Caco-2 (cell line): Measurements from ENCODE around the gene SCN2B. TPM values are rescaled to one million over a fixed set of nuclear protein-coding genes. Genes with fewer than 3 reads are reported as not detected.

Experiments used
- BruUV-seq: library from RNA; stranded (reverse); fragments of 400-500 nt; replicated peaks from 2 replicates; lab custom pipeline; 2021; lab: Mats Ljungman, UMichigan
- CTCF ChIA-PET: fragments of 300-600 bp; sonication (Branson Sonifier 250); formaldehyde crosslinking; loops from one replicate; lab custom pipeline; 2022; ENCODE audit warnings: antibody characterized with exemption; lab: Charles Lee
- POLR2A ChIA-PET: fragments of 300-600 bp; sonication (Branson Sonifier 250); formaldehyde crosslinking; loops from one replicate; lab custom pipeline; 2022; ENCODE audit warnings: antibody characterized with exemption; lab: Charles Lee
- DNase-seq, 2 experiments: peaks; one replicate each; pipeline versions ENCODE4 v3.0.0 to v3.0.0-alpha.2; 2020 to 2022
- H3K27me3 ChIP-seq: replicated peaks from 2 replicates; pipeline ENCODE4 v1.6.0; 2011; ENCODE audit warnings: low read length; ENCODE audit not compliant: control insufficient read depth, insufficient read depth
- H3K36me3 ChIP-seq: 2 replicates; pipeline ENCODE4 v1.5.1; 2011; ENCODE audit warnings: low read length; ENCODE audit not compliant: control insufficient read depth, insufficient read depth
- H3K4me1 ChIP-seq: fragments of 250-450 bp; sonication (Bioruptor Pico); 2 replicates; pipeline ENCODE4 v1.5.1; 2020; ENCODE audit warnings: mild to moderate bottlenecking
- H3K4me3 ChIP-seq: 2 replicates; pipeline ENCODE4 v1.5.1; 2011; ENCODE audit warnings: low read depth, mild to moderate bottlenecking, control low read depth, low read length
- H3K9me3 ChIP-seq: fragments of 250-450 bp; sonication (Bioruptor Pico); 2 replicates; pipeline ENCODE4 v1.5.1; 2020; ENCODE audit warnings: mild to moderate bottlenecking, moderate library complexity
- H3K27ac Mint-ChIP-seq: one replicate; pipeline ENCODE4 v1.8.0; 2022; ENCODE audit warnings: mixed read lengths; ENCODE audit not compliant: unreplicated experiment
- H3K27me3 Mint-ChIP-seq: one replicate; pipeline ENCODE4 v1.8.0; 2022; ENCODE audit warnings: mixed read lengths; ENCODE audit not compliant: insufficient read depth, unreplicated experiment
- H3K36me3 Mint-ChIP-seq: one replicate; pipeline ENCODE4 v1.8.0; 2022; ENCODE audit warnings: mild to moderate bottlenecking, mixed read lengths; ENCODE audit not compliant: insufficient read depth, unreplicated experiment
- H3K4me1 Mint-ChIP-seq: one replicate; pipeline ENCODE4 v1.8.0; 2022; ENCODE audit warnings: low read depth, mixed read lengths; ENCODE audit not compliant: unreplicated experiment
- H3K4me3 Mint-ChIP-seq: one replicate; pipeline ENCODE4 v1.8.0; 2022; ENCODE audit warnings: mild to moderate bottlenecking, moderate library complexity, mixed read lengths; ENCODE audit not compliant: unreplicated experiment
- H3K9me3 Mint-ChIP-seq: one replicate; pipeline ENCODE4 v1.8.0; 2022; ENCODE audit warnings: mixed read lengths; ENCODE audit not compliant: unreplicated experiment
- intact Hi-C: fragments of 100-400 bp; cut with micrococcal nuclease; formaldehyde crosslinking; loops from one replicate; pipeline ENCODE4 v1.10.0; 2022; ENCODE audit not compliant: unreplicated experiment
- total RNA-seq: library from RNA; stranded (reverse); gene quantifications from 2 replicates; pipeline ENCODE4 v1.2.3, GENCODE V29; 2022
- TF ChIP-seq, protein P1 (sequence below), 2 experiments: fragments of 200-600 bp in 1 of 2; IDR thresholded peaks; 1 replicate in 1 of 2; 2 replicates in 1 of 2; pipeline versions ENCODE4 v1.5.1 to v1.8.0; 2011 to 2022; ENCODE audit warnings: antibody characterized with exemption in 1 of 2, control low read depth in 1 of 2, inconsistent platforms in 1 of 2, low read depth in 1 of 2, low read length in 1 of 2, mild to moderate bottlenecking in 1 of 2, moderate library complexity in 1 of 2; ENCODE audit not compliant: insufficient read depth in 1 of 2, severe bottlenecking in 1 of 2, unreplicated experiment in 1 of 2

The SCN2B gene
- total RNA-seq, 1 experiment from 2014 or later, result not detected

- no peaks in the 10 kb centered on the region for H3K4me1 Mint-ChIP-seq
- POLR2A ChIA-PET, result no interaction called here
- no peak overlapping the region for H3K27ac Mint-ChIP-seq
- Histone ChIP-seq H3K27me3 (peaks cover 2% of the 10 kb centered on the region; the same call in 1 of the 2 replicates), H3K36me3 (no peaks in the 10 kb centered on the region), H3K4me1 (0 out of 2 replicates have a peak, but pooled peaks cover 10% of the 10 kb centered on the region), H3K9me3 (no peaks in the 10 kb centered on the region), H3K4me3 (no peak overlapping the region)
- H3K36me3 Mint-ChIP-seq, result no peaks in the 10 kb centered on the region
- TF ChIP-seq, protein P1, sequence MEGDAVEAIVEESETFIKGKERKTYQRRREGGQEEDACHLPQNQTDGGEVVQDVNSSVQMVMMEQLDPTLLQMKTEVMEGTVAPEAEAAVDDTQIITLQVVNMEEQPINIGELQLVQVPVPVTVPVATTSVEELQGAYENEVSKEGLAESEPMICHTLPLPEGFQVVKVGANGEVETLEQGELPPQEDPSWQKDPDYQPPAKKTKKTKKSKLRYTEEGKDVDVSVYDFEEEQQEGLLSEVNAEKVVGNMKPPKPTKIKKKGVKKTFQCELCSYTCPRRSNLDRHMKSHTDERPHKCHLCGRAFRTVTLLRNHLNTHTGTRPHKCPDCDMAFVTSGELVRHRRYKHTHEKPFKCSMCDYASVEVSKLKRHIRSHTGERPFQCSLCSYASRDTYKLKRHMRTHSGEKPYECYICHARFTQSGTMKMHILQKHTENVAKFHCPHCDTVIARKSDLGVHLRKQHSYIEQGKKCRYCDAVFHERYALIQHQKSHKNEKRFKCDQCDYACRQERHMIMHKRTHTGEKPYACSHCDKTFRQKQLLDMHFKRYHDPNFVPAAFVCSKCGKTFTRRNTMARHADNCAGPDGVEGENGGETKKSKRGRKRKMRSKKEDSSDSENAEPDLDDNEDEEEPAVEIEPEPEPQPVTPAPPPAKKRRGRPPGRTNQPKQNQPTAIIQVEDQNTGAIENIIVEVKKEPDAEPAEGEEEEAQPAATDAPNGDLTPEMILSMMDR (IDR thresholded peaks at IDR 0.05; ENCODE audit: insufficient read depth in 1 of 2, low read depth in 1 of 2, low read length in 1 of 2, severe bottlenecking in 1 of 2, unreplicated experiment in 1 of 2), result peak in 1 of 2 experiments; percentile 4
- H3K27me3 Mint-ChIP-seq, result peaks cover 33% of the 10 kb centered on the region
- H3K9me3 Mint-ChIP-seq, result no peaks in the 10 kb centered on the region
- CTCF ChIA-PET, result interaction anchor here (0.6 to 3.3 kb wide), 5 partner anchors 7 to 24 kb away, joined by 3 to 37 read pairs (median 3); no protein-coding TSS in a partner anchor
- no peak for DNase-seq
- no peak overlapping the region for H3K4me3 Mint-ChIP-seq
- intact Hi-C loops, result no loop called here
- BruUV-seq, result no TSS peak
Measured at GRCh38 chr11:118157186-118157895, 19.1 kb downstream of the SCN2B start.

DNA sequence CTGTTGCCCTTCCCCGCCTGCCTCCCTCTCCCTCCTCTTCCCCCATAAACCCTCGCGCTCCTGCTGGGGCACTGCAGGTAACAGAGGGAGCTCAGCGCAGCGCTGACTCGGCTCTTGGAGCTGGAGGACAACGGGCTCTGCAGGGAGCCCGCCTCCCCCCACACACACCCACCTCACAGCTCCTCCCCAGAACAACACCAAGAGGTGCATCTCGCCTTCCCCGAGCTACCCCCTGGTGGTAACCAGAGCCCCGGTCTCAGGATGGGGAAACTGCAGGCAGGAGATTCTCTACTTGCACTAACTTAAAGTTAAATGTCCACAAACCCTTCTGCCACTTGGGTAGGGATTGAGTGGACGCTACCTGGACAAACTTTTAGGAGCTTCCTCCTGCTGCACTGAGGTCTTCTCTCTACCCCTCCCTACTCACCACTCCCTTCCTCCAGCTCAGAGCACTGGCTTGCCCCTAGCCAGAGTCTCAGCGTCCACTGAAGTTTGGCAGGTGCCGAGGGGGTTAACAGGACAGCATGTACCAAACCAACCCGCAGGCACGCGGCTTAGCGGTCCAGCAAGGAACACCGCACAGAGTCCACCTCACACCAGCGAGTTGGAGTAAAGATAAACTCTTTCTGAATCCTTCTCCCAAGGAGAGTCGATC is 19.8 kb downstream of the SCN2B start:
- H3K27me3 Mint-ChIP-seq, result peaks cover 33% of the 10 kb centered on the region
- H3K27ac Mint-ChIP-seq, result no peak overlapping the region
- peak in 1 of 2 experiments; percentile 58 for DNase-seq
- TF ChIP-seq, protein P1 (IDR thresholded peaks at IDR 0.05; ENCODE audit: insufficient read depth in 1 of 2, low read depth in 1 of 2, low read length in 1 of 2, severe bottlenecking in 1 of 2, unreplicated experiment in 1 of 2), result peak; percentile 6 to 36
- ChIA-PET POLR2A (no interaction called here), CTCF (interaction anchor here (0.6 to 3.3 kb wide), 8 partner anchors 8 to 416 kb away, joined by 3 to 37 read pairs (median 4); partner anchors contain the start of gene ARCN1)
- Histone ChIP-seq H3K36me3 (no peaks in the 10 kb centered on the region), H3K27me3 (peaks cover 2% of the 10 kb centered on the region), H3K9me3 (no peaks in the 10 kb centered on the region), H3K4me3 (no peak overlapping the region), H3K4me1 (0 out of 2 replicates have a peak, but pooled peaks cover 10% of the 10 kb centered on the region)
- no peaks in the 10 kb centered on the region for H3K4me1 Mint-ChIP-seq
- no peaks in the 10 kb centered on the region for H3K9me3 Mint-ChIP-seq
- no peaks in the 10 kb centered on the region for H3K36me3 Mint-ChIP-seq
- intact Hi-C loops, result no loop called here
- no TSS peak for BruUV-seq
- H3K4me3 Mint-ChIP-seq, result peak overlapping the region; percentile 53

DNA sequence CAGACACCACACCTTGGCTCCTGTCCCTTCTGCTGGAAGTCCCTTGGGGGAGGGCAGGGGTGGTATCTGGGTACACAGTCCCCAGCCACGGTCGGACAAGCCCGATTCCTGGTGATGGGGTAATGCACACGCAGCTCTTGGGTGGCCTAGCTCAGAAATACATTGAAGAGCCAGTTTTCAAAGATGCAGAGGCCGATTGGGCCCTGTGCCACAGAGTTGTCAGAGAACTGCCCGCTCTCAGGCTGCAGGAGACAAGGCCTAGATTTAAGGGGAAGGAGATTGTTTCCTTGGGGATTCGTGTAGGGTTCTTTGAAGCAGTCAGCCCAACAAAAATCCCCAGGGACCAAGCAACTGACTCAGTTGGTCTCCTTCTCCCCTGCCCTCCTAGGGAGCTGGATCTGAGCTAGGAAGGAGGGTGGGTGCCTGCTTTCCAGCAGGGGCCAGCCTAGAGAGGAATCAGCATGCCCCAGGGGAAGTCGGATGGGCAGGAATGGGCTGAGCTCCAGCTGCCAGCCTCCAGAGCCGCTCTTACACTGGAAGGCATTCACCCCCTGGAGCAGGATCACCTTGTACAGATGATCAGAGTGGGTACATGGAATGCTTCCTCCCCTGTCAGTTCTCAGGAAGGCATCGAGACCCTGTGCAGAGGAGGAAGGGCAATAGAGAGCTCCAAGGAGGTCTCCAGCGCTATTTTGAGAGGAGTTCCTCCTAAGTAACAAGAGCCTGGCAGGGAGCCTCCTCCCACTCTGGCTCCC is 20.5 kb downstream of the SCN2B start:
- Mint-ChIP-seq H3K4me1 (no peaks in the 10 kb centered on the region), H3K36me3 (no peaks in the 10 kb centered on the region), H3K9me3 (no peaks in the 10 kb centered on the region), H3K27me3 (peaks cover 33% of the 10 kb centered on the region), H3K4me3 (peak overlapping the region; percentile 53), H3K27ac (no peak overlapping the region)
- intact Hi-C loops, result no loop called here
- POLR2A ChIA-PET, result no interaction called here
- DNase-seq, result no peak
- CTCF ChIA-PET, result interaction anchor here (0.6 to 3.3 kb wide), 8 partner anchors 9 to 416 kb away, joined by 3 to 37 read pairs (median 4); partner anchors contain the start of gene ARCN1
- Histone ChIP-seq H3K9me3 (no peaks in the 10 kb centered on the region), H3K27me3 (peaks cover 2% of the 10 kb centered on the region), H3K36me3 (no peaks in the 10 kb centered on the region), H3K4me1 (0 out of 2 replicates have a peak, but pooled peaks cover 10% of the 10 kb centered on the region), H3K4me3 (no peak overlapping the region)
- TF ChIP-seq, protein P1 (IDR thresholded peaks at IDR 0.05; ENCODE audit: insufficient read depth in 1 of 2, low read depth in 1 of 2, low read length in 1 of 2, severe bottlenecking in 1 of 2, unreplicated experiment in 1 of 2), result no peak
- BruUV-seq, result no TSS peak
